HuH-7.5 (cell line): ENCODE measurements around the gene DTNB.
"Not testable (repeated sequence)": the region's sequence is repeated elsewhere in the genome, so short reads cannot be mapped to it uniquely, and the experiment has no call there.

Experiments used
- DNase-seq: peaks from one replicate; pipeline ENCODE4 v3.0.0; 2011; ENCODE audit warnings: low spot score

DTNB gene

GRCh38 chr2:25543939-25544338, 129.4 kb downstream of the DTNB start:
- no peak for DNase-seq

- DNase-seq: no peak
These were observed 132.0 kb downstream of the DTNB start for GRCh38 chr2:25541378-25541777.

GRCh38 chr2:25539136-25539535, 134.2 kb downstream of the DTNB start:
- DNase-seq: no peak

GRCh38 chr2:25537526-25537925, 135.9 kb downstream of the DTNB start:
- no peak for DNase-seq

- not testable (repeated sequence) for DNase-seq
These were observed 137.7 kb downstream of the DTNB start for GRCh38 chr2:25535411-25536289.

- DNase-seq: not testable (repeated sequence)
These were observed 138.4 kb downstream of the DTNB start for GRCh38 chr2:25534937-25535336.

- DNase-seq: no peak
These were observed 138.9 kb downstream of the DTNB start for GRCh38 chr2:25534455-25534854.

- DNase-seq: not testable (repeated sequence)
These were observed 139.6 kb downstream of the DTNB start for GRCh38 chr2:25533771-25534170.

GRCh38 chr2:25532521-25532920, 140.9 kb downstream of the DTNB start:
- no peak for DNase-seq

- DNase-seq: no peak
These were observed 144.3 kb downstream of the DTNB start for GRCh38 chr2:25529034-25529433.

- no peak for DNase-seq
These were observed 145.2 kb downstream of the DTNB start for GRCh38 chr2:25528173-25528572.

GRCh38 chr2:25524507-25524906, 148.9 kb downstream of the DTNB start:
- no peak for DNase-seq

- no peak for DNase-seq
These were observed 150.3 kb downstream of the DTNB start for GRCh38 chr2:25523060-25523459.

GRCh38 chr2:25521665-25522387, 151.6 kb downstream of the DTNB start:
- peak; percentile 16 for DNase-seq

- no peak for DNase-seq
These were observed 152.3 kb downstream of the DTNB start for GRCh38 chr2:25521126-25521525.

- no peak for DNase-seq
These were observed 155.7 kb downstream of the DTNB start for GRCh38 chr2:25517701-25518100.

GRCh38 chr2:25514043-25514637, 159.2 kb downstream of the DTNB start:
- DNase-seq: no peak

- DNase-seq: no peak
These were observed 160.7 kb downstream of the DTNB start for GRCh38 chr2:25512707-25513106.

GRCh38 chr2:25506226-25506625, 167.2 kb downstream of the DTNB start:
- DNase-seq: no peak

- DNase-seq: no peak
These were observed 167.8 kb downstream of the DTNB start for GRCh38 chr2:25505622-25506021.

- no peak for DNase-seq
These were observed 168.2 kb downstream of the DTNB start for GRCh38 chr2:25505182-25505581.

- no peak for DNase-seq
These were observed 169.1 kb downstream of the DTNB start for GRCh38 chr2:25504266-25504665.

GRCh38 chr2:25499157-25499556, 174.2 kb downstream of the DTNB start:
- DNase-seq: no peak
